ENCODE measurements around the gene CNOT2. TPM values are rescaled to one million over a fixed set of nuclear protein-coding genes. Genes with fewer than 3 reads are reported as not detected.

CNOT2 gene
- total and polyA plus RNA-seq, 2 experiments from 2014 or later, result 110 to 152 TPM

- TF ChIP-seq STAT1 (IDR thresholded peaks at IDR 0.05; ENCODE audit: unreplicated experiment) (no peak), JUNB (IDR thresholded peaks at IDR 0.05; ENCODE audit: unreplicated experiment) (no peak), EZH2 (IDR thresholded peaks at IDR 0.05; ENCODE audit: low read depth, unreplicated experiment) (no peak), CREB1 (CRISPR knock-in tag; IDR thresholded peaks at IDR 0.05; ENCODE audit: low read depth) (no peak), NANOG (IDR thresholded peaks at IDR 0.05; ENCODE audit: borderline replicate concordance) (no peak)
- TF ChIP-seq, protein P1, sequence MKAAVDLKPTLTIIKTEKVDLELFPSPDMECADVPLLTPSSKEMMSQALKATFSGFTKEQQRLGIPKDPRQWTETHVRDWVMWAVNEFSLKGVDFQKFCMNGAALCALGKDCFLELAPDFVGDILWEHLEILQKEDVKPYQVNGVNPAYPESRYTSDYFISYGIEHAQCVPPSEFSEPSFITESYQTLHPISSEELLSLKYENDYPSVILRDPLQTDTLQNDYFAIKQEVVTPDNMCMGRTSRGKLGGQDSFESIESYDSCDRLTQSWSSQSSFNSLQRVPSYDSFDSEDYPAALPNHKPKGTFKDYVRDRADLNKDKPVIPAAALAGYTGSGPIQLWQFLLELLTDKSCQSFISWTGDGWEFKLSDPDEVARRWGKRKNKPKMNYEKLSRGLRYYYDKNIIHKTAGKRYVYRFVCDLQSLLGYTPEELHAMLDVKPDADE (IDR thresholded peaks at IDR 0.05), result no peak
Measured at GRCh38 chr12:70403826-70404225, 160.6 kb downstream of the CNOT2 start (continued).

Other genes with a start within 250 kb of the CNOT2 start
- gene KCNMB4, start 122.9 kb downstream of the CNOT2 start, total RNA-seq (2014; rRNA removed; shearing (Covaris generic)), result 14.7 and 18.0 TPM in 2 replicates
- 9.4 and 11.3 TPM in 2 replicates for gene KCNMB4, start 122.9 kb downstream of the CNOT2 start, polyA plus RNA-seq (2016; fragmentation: Nextera tagmentation; extraction: Ambion mirVana)